Astrocyte of the spinal cord (primary cell): Measurements from ENCODE around the gene BDH2.
A peak's percentile ranks its signal among the peaks of the same experiment; 100 is the strongest.

Experiments used
- DNase-seq: peaks from one replicate; pipeline ENCODE4 v3.0.0; 2011; ENCODE audit warnings: low read depth, low spot score
- H3K4me3 ChIP-seq: 2 replicates; pipeline ENCODE4 v1.5.1; 2011; ENCODE audit warnings: low read depth, mild to moderate bottlenecking, low read length, moderate library complexity
- in situ Hi-C: cut with HindIII; loops from 2 replicates; pipeline ENCODE4 v1.10.0; 2017; ENCODE audit warnings: low sequenced_read_pairs
- TF ChIP-seq, protein P1 (sequence below): IDR thresholded peaks from 2 replicates; pipeline ENCODE4 v1.5.1; 2012; ENCODE audit warnings: low read depth, mild to moderate bottlenecking, low read length, inconsistent platforms

Gene BDH2

DNA sequence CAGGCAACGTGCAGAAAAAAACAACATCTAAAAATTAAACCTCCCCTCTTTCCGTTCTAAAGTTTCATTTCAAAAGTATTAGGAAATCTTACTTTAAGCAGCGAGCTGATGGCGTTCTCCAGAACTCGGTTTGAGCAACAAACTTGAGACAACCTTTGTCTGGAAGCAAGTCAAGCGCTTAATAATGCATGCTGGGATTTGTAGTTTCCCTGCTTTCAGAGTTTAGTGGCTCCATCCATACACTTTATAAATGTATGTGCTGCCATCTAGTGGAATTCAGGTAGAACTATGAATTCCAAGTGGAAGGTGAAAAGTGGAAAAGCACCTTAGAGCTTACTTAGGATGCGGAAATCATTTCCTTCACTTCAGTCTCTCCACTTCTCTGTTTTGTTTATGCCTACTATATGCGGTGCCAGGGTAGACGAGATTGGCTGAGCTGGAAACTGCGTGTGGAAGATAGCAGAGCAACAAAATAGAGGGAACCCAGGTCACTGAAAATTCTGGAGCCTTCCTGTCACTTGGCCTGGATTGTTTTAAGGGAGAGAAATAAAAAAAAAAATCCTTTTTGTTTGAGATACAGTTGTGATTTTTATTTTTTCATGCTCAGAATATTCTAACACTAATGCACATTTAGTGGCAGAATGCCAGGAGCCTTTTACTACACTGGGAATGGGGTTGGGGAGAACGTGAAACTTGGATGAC, at the start of gene BDH2:
Gene BDH2 (minus strand): TSS at position 144 of the 702 bp plus-strand sequence. CDS start 3,580 bp downstream, outside the sequence.
- in situ Hi-C loops, result no loop called here
- TF ChIP-seq, protein P1, sequence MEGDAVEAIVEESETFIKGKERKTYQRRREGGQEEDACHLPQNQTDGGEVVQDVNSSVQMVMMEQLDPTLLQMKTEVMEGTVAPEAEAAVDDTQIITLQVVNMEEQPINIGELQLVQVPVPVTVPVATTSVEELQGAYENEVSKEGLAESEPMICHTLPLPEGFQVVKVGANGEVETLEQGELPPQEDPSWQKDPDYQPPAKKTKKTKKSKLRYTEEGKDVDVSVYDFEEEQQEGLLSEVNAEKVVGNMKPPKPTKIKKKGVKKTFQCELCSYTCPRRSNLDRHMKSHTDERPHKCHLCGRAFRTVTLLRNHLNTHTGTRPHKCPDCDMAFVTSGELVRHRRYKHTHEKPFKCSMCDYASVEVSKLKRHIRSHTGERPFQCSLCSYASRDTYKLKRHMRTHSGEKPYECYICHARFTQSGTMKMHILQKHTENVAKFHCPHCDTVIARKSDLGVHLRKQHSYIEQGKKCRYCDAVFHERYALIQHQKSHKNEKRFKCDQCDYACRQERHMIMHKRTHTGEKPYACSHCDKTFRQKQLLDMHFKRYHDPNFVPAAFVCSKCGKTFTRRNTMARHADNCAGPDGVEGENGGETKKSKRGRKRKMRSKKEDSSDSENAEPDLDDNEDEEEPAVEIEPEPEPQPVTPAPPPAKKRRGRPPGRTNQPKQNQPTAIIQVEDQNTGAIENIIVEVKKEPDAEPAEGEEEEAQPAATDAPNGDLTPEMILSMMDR, result peak; percentile 60
- peak within 1 kb of the TSS; percentile 59 for H3K4me3 ChIP-seq
- DNase-seq, result peak; percentile 96

DNA sequence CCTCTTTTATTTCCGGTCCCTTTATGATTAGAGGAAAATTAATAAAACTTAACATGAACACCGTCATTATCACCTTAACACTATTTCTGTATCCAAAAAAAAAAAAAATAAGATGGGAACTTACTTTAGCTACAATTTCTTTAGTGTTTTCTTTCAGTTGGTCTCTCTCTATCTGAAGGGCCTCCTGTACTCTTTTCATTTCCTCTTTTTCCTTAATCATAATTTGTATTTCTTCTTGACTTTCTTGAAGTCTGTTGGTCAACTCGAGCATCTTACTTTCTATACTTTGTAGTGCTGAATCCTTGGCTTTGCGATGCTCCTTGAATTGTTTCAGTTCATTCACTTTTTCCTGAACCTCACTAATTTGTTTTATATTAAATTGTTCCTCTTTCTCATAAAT, 45.3 kb upstream of the BDH2 start:
- no peak overlapping the region for H3K4me3 ChIP-seq
- in situ Hi-C loops, result no loop called here
- no peak for DNase-seq
- TF ChIP-seq, protein P1, result no peak

DNA sequence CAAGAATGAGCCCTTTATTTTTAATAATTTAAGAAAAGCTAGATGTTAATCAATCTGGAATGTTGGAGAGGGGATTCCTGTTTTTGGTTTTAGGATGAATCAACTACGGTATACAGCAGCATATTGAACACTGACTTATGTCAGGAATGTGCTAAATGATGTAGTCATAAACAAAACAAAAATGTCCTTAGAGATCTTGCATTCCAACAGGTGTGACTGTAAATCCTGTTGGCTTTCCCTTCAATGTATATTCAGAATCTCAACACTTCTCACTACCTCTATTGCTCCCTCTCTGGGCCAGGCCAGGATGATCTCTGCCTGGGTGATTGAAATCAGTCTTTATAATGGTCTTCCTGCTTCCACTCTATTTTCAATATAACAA, 37.8 kb upstream of the BDH2 start:
- in situ Hi-C loops, result no loop called here
- TF ChIP-seq, protein P1, result no peak
- no peak overlapping the region for H3K4me3 ChIP-seq
- peak; percentile 15 for DNase-seq

DNA sequence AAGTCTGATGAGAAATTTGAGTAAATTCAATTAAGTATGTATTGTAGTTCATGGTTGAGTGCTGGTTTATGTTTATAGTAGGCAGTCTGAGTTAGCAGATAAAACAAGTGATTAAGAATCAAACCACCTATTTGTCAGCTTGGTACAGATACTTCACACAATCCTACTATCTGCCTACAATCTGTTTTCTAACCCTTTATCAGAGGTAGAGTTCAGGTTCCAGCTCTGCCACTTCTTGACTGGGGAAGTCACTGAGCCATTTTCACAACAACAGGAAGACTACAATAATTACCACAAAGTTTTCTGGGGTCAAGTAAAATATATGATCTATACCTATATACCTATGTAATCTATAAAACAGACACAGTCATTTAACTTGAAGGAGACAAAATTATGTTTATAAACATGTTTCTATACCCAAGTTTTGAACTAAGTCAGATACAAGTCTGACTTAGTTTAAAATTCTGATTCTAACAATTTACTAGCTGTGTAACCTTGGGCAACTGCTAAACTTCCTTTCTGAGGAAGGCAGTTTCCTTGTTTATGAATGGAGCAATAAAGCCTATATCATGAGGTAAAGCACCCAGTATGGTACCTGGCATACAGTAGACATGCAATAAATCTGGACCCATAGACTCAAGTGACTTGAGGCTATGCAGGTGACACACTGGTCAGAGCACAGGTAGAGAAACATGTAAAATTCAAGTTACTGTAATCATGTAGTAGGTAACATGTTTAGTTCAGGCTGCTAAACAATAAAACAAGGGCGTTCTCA, 37.2 kb upstream of the BDH2 start:
- no peak for DNase-seq
- in situ Hi-C loops, result no loop called here
- TF ChIP-seq, protein P1, result no peak
- no peak overlapping the region for H3K4me3 ChIP-seq

DNA sequence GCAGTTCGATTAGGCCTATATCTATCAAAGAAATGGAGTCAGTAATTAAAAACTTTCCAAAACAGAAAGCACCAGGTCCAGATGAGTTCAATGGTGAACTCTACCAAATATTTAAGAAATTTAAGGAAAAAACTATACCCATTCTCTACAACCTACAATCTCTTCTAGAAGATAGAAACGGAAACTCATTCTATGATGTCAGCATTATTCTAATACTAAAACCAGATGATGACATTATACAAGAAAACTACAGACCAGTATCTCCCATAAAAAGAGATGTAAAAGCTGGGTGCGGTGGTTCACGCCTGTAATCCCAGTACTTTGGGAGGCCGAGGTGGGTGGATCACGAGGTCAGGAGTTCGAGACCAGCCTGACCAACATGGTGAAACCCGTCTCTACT, 29.5 kb upstream of the BDH2 start:
- TF ChIP-seq, protein P1, result no peak
- in situ Hi-C loops, result no loop called here
- no peak overlapping the region for H3K4me3 ChIP-seq
- DNase-seq, result no peak

DNA sequence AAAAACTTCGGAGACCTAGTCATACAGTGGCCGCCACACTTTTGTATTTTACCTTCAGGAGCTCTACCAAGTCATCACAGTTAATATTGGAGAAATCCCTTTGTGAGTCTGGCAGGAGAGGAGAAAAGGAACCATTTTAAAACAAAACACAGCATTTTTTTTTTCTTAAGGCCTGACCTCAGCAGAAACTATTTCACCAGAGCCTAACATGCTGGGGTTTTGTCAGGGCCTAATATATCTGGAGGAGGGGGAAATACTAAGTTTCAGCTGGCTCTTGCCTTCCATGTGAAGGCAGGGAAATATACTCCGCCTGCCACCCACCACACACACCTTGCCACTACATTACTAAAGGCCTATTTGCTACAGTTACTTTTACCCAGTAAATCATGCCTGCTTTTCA, 26.5 kb upstream of the BDH2 start:
- in situ Hi-C loops, result no loop called here
- no peak overlapping the region for H3K4me3 ChIP-seq
- TF ChIP-seq, protein P1, result no peak
- DNase-seq, result no peak
